CD4-positive, alpha-beta memory T cell (primary cell): ENCODE results near the gene DCDC2B. TPM values are rescaled to one million over a fixed set of nuclear protein-coding genes. Genes with fewer than 3 reads are reported as not detected.

Experiments
- CTCF ChIA-PET: fragments of 350-600 bp; sonication (Branson Sonifier 250); formaldehyde crosslinking; loops from one replicate; lab custom pipeline; 2021; ENCODE audit warnings: inconsistent platforms; ENCODE audit not compliant: partially characterized antibody; lab: Charles Lee
- POLR2A ChIA-PET: fragments of 350-600 bp; sonication (Branson Sonifier 250); formaldehyde crosslinking; loops from one replicate; lab custom pipeline; 2021; ENCODE audit not compliant: partially characterized antibody; lab: Charles Lee
- DNase-seq, 5 donors: peaks; one replicate each; pipeline versions ENCODE4 v3.0.0 to v3.0.0-alpha.2; 2020 to 2022; ENCODE audit warnings: mixed read lengths in 1 of 5
- H3K27ac ChIP-seq: one replicate; pipeline ENCODE4 v1.7.0; 2013; ENCODE audit warnings: low read depth, low read length
- H3K27me3 ChIP-seq: 2 replicates; pipeline ENCODE4 v1.7.0; 2013; ENCODE audit warnings: mild to moderate bottlenecking, low read length, moderate library complexity; ENCODE audit not compliant: insufficient read depth
- H3K36me3 ChIP-seq: 2 replicates; pipeline ENCODE4 v1.7.0; 2013; ENCODE audit warnings: mild to moderate bottlenecking, low read length, moderate library complexity; ENCODE audit not compliant: insufficient read depth
- H3K4me1 ChIP-seq: 2 replicates; pipeline ENCODE4 v1.7.0; 2013; ENCODE audit warnings: mild to moderate bottlenecking, low read length, moderate library complexity; ENCODE audit not compliant: insufficient read depth
- H3K4me3 ChIP-seq, 2 donors: one replicate each; pipeline ENCODE4 v1.7.0; 2013; ENCODE audit warnings: low read length in 2 of 2, mild to moderate bottlenecking in 1 of 2
- H3K9me3 ChIP-seq, 2 donors: one replicate each; pipeline ENCODE4 v1.7.0; 2013; ENCODE audit warnings: low read length in 2 of 2, control low read depth in 1 of 2; ENCODE audit not compliant: control insufficient read depth in 1 of 2
- H3K27ac Mint-ChIP-seq, 7 donors: one replicate each; pipeline ENCODE4 v1.8.0; 2020 to 2021; ENCODE audit warnings: mixed read lengths in 7 of 7, mild to moderate bottlenecking in 6 of 7, inconsistent platforms in 3 of 7, moderate library complexity in 3 of 7
- H3K27me3 Mint-ChIP-seq, 2 donors: one replicate each; pipeline ENCODE4 v1.8.0; 2020 to 2021; ENCODE audit warnings: mixed read lengths in 2 of 2
- H3K36me3 Mint-ChIP-seq, 2 donors: one replicate each; pipeline ENCODE4 v1.8.0; 2020 to 2021; ENCODE audit warnings: mixed read lengths in 2 of 2, inconsistent platforms in 1 of 2, mild to moderate bottlenecking in 1 of 2
- H3K4me1 Mint-ChIP-seq, 4 donors: one replicate each; pipeline ENCODE4 v1.8.0; 2020 to 2021; ENCODE audit warnings: mixed read lengths in 4 of 4, mild to moderate bottlenecking in 1 of 4
- H3K4me3 Mint-ChIP-seq, 8 donors: one replicate each; pipeline ENCODE4 v1.8.0; 2020 to 2021; ENCODE audit warnings: mixed read lengths in 8 of 8, mild to moderate bottlenecking in 7 of 8, moderate library complexity in 6 of 8, inconsistent platforms in 3 of 8
- H3K9me3 Mint-ChIP-seq, 8 donors: one replicate each; pipeline ENCODE4 v1.8.0; 2020 to 2021; ENCODE audit warnings: mixed read lengths in 8 of 8, mild to moderate bottlenecking in 5 of 8, inconsistent platforms in 3 of 8, moderate library complexity in 1 of 8
- intact Hi-C: fragments of 100-400 bp; cut with micrococcal nuclease; formaldehyde crosslinking; loops from one replicate; pipeline ENCODE4 v1.15.1; 2023
- polyA plus RNA-seq, 2 donors: library from polyadenylated mRNA; unstranded; fragments of 300-500 nt; fragmentation: Illumina TruSeq; gene quantifications; one replicate each; pipeline ENCODE4 v1.2.3, GENCODE V29; 2021
- total RNA-seq, 2 experiments: library from RNA; stranded (reverse); gene quantifications; one replicate each; pipeline ENCODE4 v1.2.3, GENCODE V29; 2021

Gene DCDC2B
- total and polyA plus RNA-seq, 4 experiments from 2014 or later = not detected

GRCh38 chr1:32178380-32179192, 30.3 kb upstream of the DCDC2B start:
- Mint-ChIP-seq H3K36me3 (peaks cover 14 to 32% of the 10 kb centered on the region in 2 donors), H3K27me3 (no peaks in the 10 kb centered on the region), H3K4me1 (peaks cover 19 to 44% (median 30%) of the 10 kb centered on the region in 4 donors), H3K4me3 (peak overlapping the region; percentile 89 to 93 (median 92)), H3K9me3 (no peaks in the 10 kb centered on the region), H3K27ac (peak overlapping the region; percentile 89 to 98 (median 96))
- Histone ChIP-seq H3K27me3 (no peaks in the 10 kb centered on the region), H3K4me3 (peak overlapping the region in 1 of 2 donors; percentile 72), H3K27ac (peak overlapping the region; percentile 83), H3K36me3 (no peaks in the 10 kb centered on the region), H3K9me3 (no peaks in the 10 kb centered on the region), H3K4me1 (peaks cover 31% of the 10 kb centered on the region)
- ChIA-PET CTCF (interaction anchor here (0.7 to 2.4 kb wide), 3 partner anchors 18 to 70 kb away, joined by 3 to 11 read pairs (median 6); no protein-coding TSS in a partner anchor), POLR2A (interaction anchor here (0.5 to 3.6 kb wide), 18 partner anchors 11 to 261 kb away, joined by 3 to 58 read pairs (median 6); partner anchors contain the start of genes BSDC1, CCDC28B, HDAC1 and IQCC)
- no peak for DNase-seq
- intact Hi-C loops = loop anchor here (1.0 to 2.0 kb wide), 3 partner anchors 22 to 70 kb away; partner anchors contain the start of genes CCDC28B, IQCC and KPNA6

DNA sequence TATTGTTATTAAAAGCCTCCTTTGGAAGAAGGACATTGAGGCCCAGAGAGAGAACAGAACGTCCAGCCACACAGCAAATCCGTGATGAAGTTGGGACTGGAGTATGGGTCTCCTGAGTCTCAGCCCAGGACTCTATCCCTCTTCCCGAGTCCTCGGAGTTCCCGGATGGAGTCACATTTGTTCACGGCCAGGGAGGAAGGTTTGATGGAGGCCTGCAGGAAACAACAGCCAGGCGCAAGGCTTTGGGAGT, 29.8 kb upstream of the DCDC2B start:
- ChIA-PET CTCF (interaction anchor here (0.7 to 2.4 kb wide), 3 partner anchors 18 to 70 kb away, joined by 3 to 11 read pairs (median 6); no protein-coding TSS in a partner anchor), POLR2A (interaction anchor here (0.5 to 3.6 kb wide), 18 partner anchors 12 to 262 kb away, joined by 3 to 58 read pairs (median 6); partner anchors contain the start of genes BSDC1, CCDC28B, HDAC1 and IQCC)
- H3K9me3 Mint-ChIP-seq = no peaks in the 10 kb centered on the region
- Histone ChIP-seq H3K4me1 (peaks cover 31% of the 10 kb centered on the region), H3K36me3 (peaks cover 4% of the 10 kb centered on the region), H3K27me3 (no peaks in the 10 kb centered on the region), H3K4me3 (peak overlapping the region; percentile 1 to 72), H3K9me3 (no peaks in the 10 kb centered on the region), H3K27ac (peak overlapping the region; percentile 83)
- H3K4me1 Mint-ChIP-seq = peaks cover 22 to 48% (median 34%) of the 10 kb centered on the region in 4 donors
- H3K27me3 Mint-ChIP-seq = no peaks in the 10 kb centered on the region
- intact Hi-C loops = loop anchor here (1.0 to 2.0 kb wide), 3 partner anchors 22 to 71 kb away; partner anchors contain the start of genes CCDC28B, IQCC and KPNA6
- DNase-seq = no peak
- H3K36me3 Mint-ChIP-seq = peaks cover 17 to 32% of the 10 kb centered on the region in 2 donors
- peak overlapping the region; percentile 89 to 98 (median 96) for H3K27ac Mint-ChIP-seq
- H3K4me3 Mint-ChIP-seq = peak overlapping the region; percentile 89 to 93 (median 92)

DNA sequence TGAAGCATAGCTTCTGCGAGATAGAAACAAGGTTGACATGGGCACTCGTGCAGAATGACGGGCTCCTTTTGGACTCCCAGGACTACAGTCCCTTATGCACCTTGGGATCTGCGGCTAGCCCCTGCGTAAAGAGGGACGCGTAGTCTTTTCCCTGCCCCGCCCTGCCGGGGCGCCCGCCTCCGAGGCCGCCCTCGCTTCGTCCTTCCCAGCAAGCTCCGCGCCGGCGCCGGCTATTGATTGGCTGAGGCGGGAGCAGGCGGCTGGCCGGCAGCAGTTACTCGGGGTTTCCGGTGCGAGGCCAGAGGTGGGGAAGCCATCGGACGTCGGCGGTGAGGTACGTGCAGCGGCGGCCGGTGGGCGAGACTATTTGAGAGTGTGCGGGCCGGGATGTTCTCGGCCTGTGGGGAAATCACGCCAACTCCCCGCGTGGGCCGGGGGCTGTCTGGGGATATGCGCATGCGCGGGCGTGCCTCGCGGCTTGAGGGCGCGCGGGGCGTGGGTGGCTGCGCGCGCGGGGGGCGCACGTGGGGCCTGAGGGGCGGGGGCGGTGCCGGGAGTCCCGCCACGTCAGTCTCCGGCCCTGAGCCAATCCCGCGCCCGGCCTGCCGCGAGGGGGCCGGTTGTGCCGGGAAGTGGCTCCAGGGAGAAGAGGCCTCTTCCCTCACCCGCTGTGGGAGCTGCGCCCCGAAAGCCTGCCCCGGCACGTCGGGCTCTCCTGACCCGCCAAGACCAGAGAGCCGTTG, 29.3 kb upstream of the DCDC2B start, which contains the start of gene TXLNA:
Gene TXLNA (plus strand): TSS at position 233 of the 743 bp plus-strand sequence. CDS start 671 bp downstream, outside the sequence.
- ChIA-PET POLR2A (interaction anchor here (0.5 to 3.6 kb wide), 25 partner anchors 12 to 619 kb away, joined by 3 to 58 read pairs (median 4); partner anchors contain the start of genes BSDC1, CCDC28B, HDAC1 and IQCC), CTCF (interaction anchor here (0.7 to 2.4 kb wide), 4 partner anchors 15 to 69 kb away, joined by 3 to 11 read pairs (median 4); no protein-coding TSS in a partner anchor)
- Mint-ChIP-seq H3K27me3 (no peaks in the 10 kb centered on the region), H3K4me1 (peaks cover 24 to 53% (median 39%) of the 10 kb centered on the region in 4 donors), H3K27ac (peak within 1 kb of the TSS; percentile 90 to 98 (median 96)), H3K36me3 (peaks cover 16 to 32% of the 10 kb centered on the region in 2 donors), H3K9me3 (no peaks in the 10 kb centered on the region), H3K4me3 (peak within 1 kb of the TSS; percentile 89 to 93 (median 92))
- Histone ChIP-seq H3K4me1 (peaks cover 31% of the 10 kb centered on the region), H3K27me3 (no peaks in the 10 kb centered on the region), H3K4me3 (peak within 1 kb of the TSS; percentile 19 to 72), H3K36me3 (peaks cover 9% of the 10 kb centered on the region), H3K9me3 (no peaks in the 10 kb centered on the region), H3K27ac (peak within 1 kb of the TSS; percentile 83)
- intact Hi-C loops = loop anchor here (1.0 to 2.0 kb wide), 3 partner anchors 21 to 71 kb away; partner anchors contain the start of genes CCDC28B, IQCC and KPNA6
- DNase-seq = peak; percentile 87 to 91 (median 88)

- H3K4me1 Mint-ChIP-seq = peaks cover 29 to 59% (median 44%) of the 10 kb centered on the region in 4 donors
- peaks cover 22 to 37% of the 10 kb centered on the region in 2 donors for H3K36me3 Mint-ChIP-seq
- H3K9me3 ChIP-seq = no peaks in the 10 kb centered on the region
- H3K27ac Mint-ChIP-seq = peak overlapping the region; percentile 90 to 94 (median 93)
- peaks cover 31% of the 10 kb centered on the region for H3K4me1 ChIP-seq
- peak in 3 of 5 donors; percentile 19 to 51 (median 33) for DNase-seq
- H3K27ac ChIP-seq = peak overlapping the region; percentile 83
- H3K9me3 Mint-ChIP-seq = peaks cover 0 to 2% (median 0%) of the 10 kb centered on the region in 8 donors
- peak overlapping the region; percentile 19 to 72 for H3K4me3 ChIP-seq
- intact Hi-C loops = no loop called here
- H3K27me3 Mint-ChIP-seq = no peaks in the 10 kb centered on the region
- H3K27me3 ChIP-seq = no peaks in the 10 kb centered on the region
- peak overlapping the region; percentile 85 to 93 (median 92) for H3K4me3 Mint-ChIP-seq
- peaks cover 14% of the 10 kb centered on the region for H3K36me3 ChIP-seq
- ChIA-PET POLR2A (interaction anchor here (0.5 to 3.6 kb wide), 22 partner anchors 12 to 1077 kb away, joined by 3 to 58 read pairs (median 4); partner anchors contain the start of genes BSDC1, CCDC28B, HDAC1 and IQCC), CTCF (interaction anchor here (1.2 to 2.4 kb wide), 3 partner anchors 14 to 68 kb away, joined by 3 to 11 read pairs (median 6); no protein-coding TSS in a partner anchor)
Measured at GRCh38 chr1:32180186-32181060, 28.5 kb upstream of the DCDC2B start.

DNA sequence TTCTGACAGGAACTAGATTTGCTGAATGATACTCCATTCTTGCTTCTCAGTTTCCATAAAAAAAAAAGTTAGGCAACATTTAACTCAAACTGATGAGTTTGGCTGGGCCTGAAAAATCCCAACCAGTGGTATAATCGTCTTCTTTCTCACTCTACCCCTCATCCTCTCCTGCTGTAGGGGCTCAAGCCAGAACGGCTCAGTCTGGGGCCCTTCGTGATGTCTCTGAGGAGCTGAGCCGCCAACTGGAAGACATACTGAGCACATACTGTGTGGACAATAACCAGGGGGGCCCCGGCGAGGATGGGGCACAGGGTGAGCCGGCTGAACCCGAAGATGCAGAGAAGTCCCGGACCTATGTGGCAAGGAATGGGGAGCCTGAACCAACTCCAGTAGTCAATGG, 27.8 kb upstream of the DCDC2B start:
- H3K27ac Mint-ChIP-seq = peak overlapping the region; percentile 90 to 94 (median 93)

More for the DNA sequence above, 27.8 kb upstream of the DCDC2B start:
- Mint-ChIP-seq H3K9me3 (peaks cover 0 to 2% (median 0%) of the 10 kb centered on the region in 8 donors), H3K4me3 (peak overlapping the region; percentile 85 to 93 (median 92)), H3K4me1 (peaks cover 31 to 61% (median 46%) of the 10 kb centered on the region in 4 donors), H3K27me3 (no peaks in the 10 kb centered on the region), H3K36me3 (peaks cover 24 to 39% of the 10 kb centered on the region in 2 donors)
- Histone ChIP-seq H3K27me3 (no peaks in the 10 kb centered on the region), H3K4me3 (peak overlapping the region in 1 of 2 donors; percentile 72), H3K36me3 (peaks cover 15% of the 10 kb centered on the region), H3K27ac (peak overlapping the region; percentile 83), H3K9me3 (no peaks in the 10 kb centered on the region), H3K4me1 (peaks cover 31% of the 10 kb centered on the region)
- DNase-seq = no peak
- CTCF ChIA-PET = interaction anchor here (1.2 kb wide), 1 partner anchor 14 kb away, joined by 3 read pairs; no protein-coding TSS in a partner anchor
- intact Hi-C loops = no loop called here
- POLR2A ChIA-PET = interaction anchor here (0.5 to 3.6 kb wide), 9 partner anchors 13 to 1076 kb away, joined by 3 to 58 read pairs (median 7); partner anchors contain the start of genes CCDC28B, HDAC1, IQCC and LCK
